Activated CD8-positive, alpha-beta memory T cell treated with anti-CD3 and anti-CD28 coated beads, Interleukin-2, amount 10 ng/mL, durations not matched to agents 7 days and 5 days (primary cell): ENCODE data around the gene RBM20. TPM values are rescaled to one million over a fixed set of nuclear protein-coding genes. Genes with fewer than 3 reads are reported as not detected.
A peak's percentile ranks its signal among the peaks of the same experiment; 100 is the strongest.

Experiments
- ATAC-seq: fragments of 150-1000 bp; cut with Tn5 transposase; one replicate; pipeline ENCODE4 v1.10.0; 2021; ENCODE audit warnings: moderate library complexity
- CTCF ChIA-PET: fragments of 350-600 bp; sonication (Branson Sonifier 250); formaldehyde crosslinking; loops from one replicate; lab custom pipeline; 2021; ENCODE audit warnings: antibody characterized with exemption; lab: Charles Lee
- DNase-seq: peaks from one replicate; pipeline ENCODE4 v3.0.0-alpha.2; 2020
- H3K27ac Mint-ChIP-seq: one replicate; pipeline ENCODE4 v1.8.0; 2021; ENCODE audit warnings: mild to moderate bottlenecking, mixed read lengths
- H3K27me3 Mint-ChIP-seq: one replicate; pipeline ENCODE4 v1.8.0; 2021; ENCODE audit warnings: mixed read lengths
- H3K36me3 Mint-ChIP-seq: one replicate; pipeline ENCODE4 v1.8.0; 2021; ENCODE audit warnings: mild to moderate bottlenecking, mixed read lengths
- H3K4me1 Mint-ChIP-seq: one replicate; pipeline ENCODE4 v1.8.0; 2021; ENCODE audit warnings: mixed read lengths
- H3K4me3 Mint-ChIP-seq: one replicate; pipeline ENCODE4 v1.8.0; 2021; ENCODE audit warnings: mild to moderate bottlenecking, moderate library complexity, mixed read lengths
- H3K9me3 Mint-ChIP-seq: one replicate; pipeline ENCODE4 v1.8.0; 2022; ENCODE audit warnings: low read depth, mixed read lengths
- total RNA-seq, 2 experiments: library from RNA; stranded (reverse); gene quantifications; one replicate each; pipeline ENCODE4 v1.2.3, GENCODE V29; 2021

Gene RBM20
- total RNA-seq, 2 experiments from 2014 or later = 0.06 to 0.07 TPM

GRCh38 chr10:110777661-110778060 lies 133.5 kb downstream of the RBM20 start:
- no peak for ATAC-seq
- DNase-seq = no peak
- H3K36me3 Mint-ChIP-seq = no peaks in the 10 kb centered on the region
- H3K27ac Mint-ChIP-seq = no peak overlapping the region
- peaks cover 36% of the 10 kb centered on the region for H3K4me1 Mint-ChIP-seq
- CTCF ChIA-PET = interaction anchor here (0.8 to 1.0 kb wide), 2 partner anchors 28 to 80 kb away, joined by 3 read pairs; no protein-coding TSS in a partner anchor
- H3K9me3 Mint-ChIP-seq = no peaks in the 10 kb centered on the region
- H3K27me3 Mint-ChIP-seq = no peaks in the 10 kb centered on the region
- no peak overlapping the region for H3K4me3 Mint-ChIP-seq

DNA sequence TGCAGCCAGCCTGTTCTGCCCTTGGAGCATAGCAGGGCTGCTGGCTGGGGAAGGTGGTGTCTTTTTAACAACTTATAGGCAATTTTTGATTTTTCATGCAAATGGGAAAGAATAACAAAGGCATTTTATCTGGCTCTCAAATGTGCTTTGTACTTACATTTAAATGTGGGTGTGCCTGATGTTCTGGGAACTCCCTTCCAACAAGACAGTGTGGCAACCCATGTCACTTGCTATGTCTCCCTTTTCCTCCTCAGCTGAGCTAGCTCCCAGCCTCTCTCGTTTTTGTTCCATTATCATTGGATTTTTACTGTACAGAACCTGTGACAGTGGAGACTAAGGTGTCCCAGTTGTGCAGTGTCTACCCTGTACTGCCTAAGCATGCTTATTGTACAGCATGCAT lies 134.1 kb downstream of the RBM20 start:
- H3K4me3 Mint-ChIP-seq = no peak overlapping the region
- peaks cover 38% of the 10 kb centered on the region for H3K4me1 Mint-ChIP-seq
- H3K36me3 Mint-ChIP-seq = peaks cover 3% of the 10 kb centered on the region
- ATAC-seq = no peak
- CTCF ChIA-PET = interaction anchor here (0.8 kb wide), 1 partner anchor 79 kb away, joined by 3 read pairs; no protein-coding TSS in a partner anchor
- no peak for DNase-seq
- H3K27me3 Mint-ChIP-seq = no peaks in the 10 kb centered on the region
- H3K9me3 Mint-ChIP-seq = no peaks in the 10 kb centered on the region
- H3K27ac Mint-ChIP-seq = no peak overlapping the region

- no peak overlapping the region for H3K4me3 Mint-ChIP-seq
- DNase-seq = no peak
These were observed 135.4 kb downstream of the RBM20 start for GRCh38 chr10:110779489-110779888.

DNA sequence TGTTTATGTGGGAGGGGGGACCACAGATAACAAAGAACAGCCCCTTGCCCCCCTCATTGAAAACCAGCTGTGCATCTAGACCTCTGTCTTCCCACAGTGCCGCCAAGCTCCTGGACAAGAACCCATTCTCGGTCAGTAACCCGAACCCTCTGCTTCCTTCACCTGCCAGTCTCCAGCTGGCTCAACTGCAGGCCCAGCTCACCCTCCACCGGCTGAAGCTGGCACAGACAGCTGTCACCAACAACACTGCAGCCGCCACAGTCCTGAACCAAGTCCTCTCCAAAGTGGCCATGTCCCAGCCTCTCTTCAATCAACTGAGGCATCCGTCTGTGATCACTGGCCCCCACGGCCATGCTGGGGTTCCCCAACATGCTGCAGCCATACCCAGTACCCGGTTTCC lies 136.6 kb downstream of the RBM20 start:
- Mint-ChIP-seq H3K4me3 (no peak overlapping the region), H3K9me3 (no peaks in the 10 kb centered on the region), H3K27me3 (no peaks in the 10 kb centered on the region), H3K4me1 (peaks cover 25% of the 10 kb centered on the region), H3K36me3 (peaks cover 3% of the 10 kb centered on the region), H3K27ac (no peak overlapping the region)
- CTCF ChIA-PET = interaction anchor here (0.8 kb wide), 1 partner anchor 13 kb away, joined by 3 read pairs; no protein-coding TSS in a partner anchor
- no peak for ATAC-seq
- DNase-seq = no peak

More at GRCh38 chr10:110779489-110779888, 135.4 kb downstream of the RBM20 start:
- Mint-ChIP-seq H3K9me3 (no peaks in the 10 kb centered on the region), H3K4me1 (peaks cover 37% of the 10 kb centered on the region), H3K27me3 (no peaks in the 10 kb centered on the region), H3K27ac (no peak overlapping the region), H3K36me3 (peaks cover 3% of the 10 kb centered on the region)
- no peak for ATAC-seq
- CTCF ChIA-PET = no interaction called here

GRCh38 chr10:110781139-110781538 lies 137.0 kb downstream of the RBM20 start:
- CTCF ChIA-PET = interaction anchor here (0.8 kb wide), 1 partner anchor 12 kb away, joined by 3 read pairs; no protein-coding TSS in a partner anchor
- ATAC-seq = no peak
- peaks cover 24% of the 10 kb centered on the region for H3K4me1 Mint-ChIP-seq
- no peak overlapping the region for H3K4me3 Mint-ChIP-seq
- H3K27me3 Mint-ChIP-seq = no peaks in the 10 kb centered on the region
- H3K9me3 Mint-ChIP-seq = no peaks in the 10 kb centered on the region
- H3K36me3 Mint-ChIP-seq = peaks cover 3% of the 10 kb centered on the region
- H3K27ac Mint-ChIP-seq = no peak overlapping the region
- DNase-seq = no peak

- Mint-ChIP-seq H3K9me3 (no peaks in the 10 kb centered on the region), H3K36me3 (peaks cover 3% of the 10 kb centered on the region), H3K4me3 (no peak overlapping the region), H3K27me3 (no peaks in the 10 kb centered on the region), H3K4me1 (peaks cover 22% of the 10 kb centered on the region), H3K27ac (peak overlapping the region; percentile 9)
- DNase-seq = no peak
- no peak for ATAC-seq
- CTCF ChIA-PET = interaction anchor here (0.8 to 3.0 kb wide), 3 partner anchors 9 to 21 kb away, joined by 3 to 18 read pairs (median 3); no protein-coding TSS in a partner anchor
These were observed 138.5 kb downstream of the RBM20 start for GRCh38 chr10:110782616-110783015.

DNA sequence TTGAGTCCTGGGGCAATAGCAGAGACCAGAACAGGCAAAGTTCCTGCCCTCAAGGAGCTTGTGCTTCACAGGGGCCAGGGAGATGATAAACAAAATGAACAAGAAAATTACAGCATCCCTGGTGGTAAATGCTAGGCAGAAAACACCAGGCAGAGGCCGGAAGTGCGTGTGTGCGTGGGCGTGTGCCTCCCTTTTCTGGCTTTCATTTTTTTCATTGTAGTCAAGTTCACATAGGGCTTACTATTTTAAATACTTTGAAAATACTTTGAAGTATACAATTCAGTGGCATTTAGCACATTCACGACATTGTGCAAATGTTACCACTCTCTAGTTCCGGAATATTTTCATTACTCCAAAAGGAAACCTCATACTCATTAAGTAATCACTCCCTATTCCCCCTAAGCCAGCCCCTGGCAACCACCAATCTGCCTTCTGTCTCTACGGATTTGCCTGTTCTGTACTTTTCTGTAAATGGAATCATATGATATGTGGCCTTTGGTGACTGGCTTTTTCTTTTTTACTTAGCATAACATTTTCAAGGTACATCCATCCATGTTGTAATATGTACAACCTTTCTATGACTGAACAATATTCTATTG lies 139.5 kb downstream of the RBM20 start:
- Mint-ChIP-seq H3K36me3 (peaks cover 3% of the 10 kb centered on the region), H3K27ac (peak overlapping the region; percentile 75), H3K9me3 (no peaks in the 10 kb centered on the region), H3K27me3 (no peaks in the 10 kb centered on the region), H3K4me1 (peaks cover 22% of the 10 kb centered on the region), H3K4me3 (no peak overlapping the region)
- DNase-seq (peak; percentile 74), ATAC-seq (peak; percentile 84)
- CTCF ChIA-PET = interaction anchor here (1.2 to 3.0 kb wide), 2 partner anchors 10 to 20 kb away, joined by 3 to 18 read pairs; no protein-coding TSS in a partner anchor

DNA sequence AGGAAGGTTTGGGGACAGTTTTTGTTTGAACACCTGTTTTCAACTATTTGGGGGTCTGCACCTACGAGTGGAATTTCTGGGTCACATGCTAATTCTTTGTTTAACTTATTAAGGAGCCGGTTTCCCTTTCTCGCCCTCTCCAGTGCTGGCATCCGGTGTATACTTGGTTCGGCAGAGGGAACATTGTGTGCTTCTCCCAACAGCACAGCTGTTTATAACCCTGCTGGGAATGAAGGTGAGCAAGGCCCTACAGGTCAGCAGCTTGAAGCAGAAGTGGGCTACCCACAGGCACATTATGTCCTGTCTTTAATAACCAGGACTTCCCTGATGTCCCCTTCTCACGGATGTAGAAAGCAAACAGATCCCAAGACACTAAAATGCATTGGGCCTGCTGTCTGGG lies 140.1 kb downstream of the RBM20 start:
- peaks cover 3% of the 10 kb centered on the region for H3K36me3 Mint-ChIP-seq
- H3K27me3 Mint-ChIP-seq = no peaks in the 10 kb centered on the region
- DNase-seq = no peak
- no peak overlapping the region for H3K4me3 Mint-ChIP-seq
- no peak overlapping the region for H3K27ac Mint-ChIP-seq
- CTCF ChIA-PET = interaction anchor here (3.0 kb wide), 1 partner anchor 19 kb away, joined by 18 read pairs; no protein-coding TSS in a partner anchor
- no peaks in the 10 kb centered on the region for H3K9me3 Mint-ChIP-seq
- H3K4me1 Mint-ChIP-seq = peaks cover 22% of the 10 kb centered on the region
- ATAC-seq = no peak

DNA sequence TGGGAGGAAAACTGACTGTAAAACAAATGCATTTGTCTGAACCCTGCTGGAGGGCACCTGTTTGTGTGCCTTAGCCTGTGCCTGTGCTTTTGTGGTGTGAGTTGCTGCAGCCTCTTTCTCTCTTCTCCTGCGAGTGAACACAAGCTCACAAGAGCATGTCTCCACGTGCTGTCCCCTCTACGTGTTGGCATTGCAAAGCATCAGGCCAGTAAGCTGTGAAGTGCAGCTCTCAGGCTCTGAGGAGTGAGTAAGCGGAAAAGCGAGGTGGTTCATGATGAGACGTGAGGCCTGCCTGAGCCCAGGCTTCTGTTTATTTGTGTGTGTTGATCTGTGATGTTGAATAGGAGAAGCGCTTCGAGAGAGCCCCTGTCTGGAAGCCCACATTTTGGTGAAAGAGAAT lies 142.0 kb downstream of the RBM20 start:
- CTCF ChIA-PET = no interaction called here
- DNase-seq = no peak
- Mint-ChIP-seq H3K27ac (no peak overlapping the region), H3K9me3 (no peaks in the 10 kb centered on the region), H3K36me3 (peaks cover 3% of the 10 kb centered on the region), H3K4me3 (no peak overlapping the region), H3K27me3 (no peaks in the 10 kb centered on the region), H3K4me1 (peaks cover 15% of the 10 kb centered on the region)
- ATAC-seq = no peak

GRCh38 chr10:110788620-110789385 lies 144.7 kb downstream of the RBM20 start:
- CTCF ChIA-PET = interaction anchor here (1.4 kb wide), 1 partner anchor 11 kb away, joined by 4 read pairs; no protein-coding TSS in a partner anchor
- Mint-ChIP-seq H3K4me1 (peaks cover 5% of the 10 kb centered on the region), H3K9me3 (no peaks in the 10 kb centered on the region), H3K36me3 (no peaks in the 10 kb centered on the region), H3K27me3 (no peaks in the 10 kb centered on the region), H3K27ac (no peak overlapping the region), H3K4me3 (no peak overlapping the region)
- ATAC-seq (no peak), DNase-seq (no peak)

GRCh38 chr10:110789604-110790433 lies 145.7 kb downstream of the RBM20 start:
- Mint-ChIP-seq H3K36me3 (no peaks in the 10 kb centered on the region), H3K4me1 (no peaks in the 10 kb centered on the region), H3K27me3 (no peaks in the 10 kb centered on the region), H3K4me3 (no peak overlapping the region), H3K9me3 (no peaks in the 10 kb centered on the region), H3K27ac (no peak overlapping the region)
- DNase-seq (no peak), ATAC-seq (no peak)
- CTCF ChIA-PET = interaction anchor here (1.3 to 2.3 kb wide), 3 partner anchors 10 to 60 kb away, joined by 3 to 10 read pairs (median 4); no protein-coding TSS in a partner anchor

- no peak overlapping the region for H3K27ac Mint-ChIP-seq
- no peaks in the 10 kb centered on the region for H3K4me1 Mint-ChIP-seq
- DNase-seq = no peak
- CTCF ChIA-PET = interaction anchor here (1.1 to 2.3 kb wide), 3 partner anchors 10 to 59 kb away, joined by 3 to 10 read pairs (median 4); no protein-coding TSS in a partner anchor
- no peaks in the 10 kb centered on the region for H3K36me3 Mint-ChIP-seq
- no peaks in the 10 kb centered on the region for H3K9me3 Mint-ChIP-seq
- no peak for ATAC-seq
- no peak overlapping the region for H3K4me3 Mint-ChIP-seq
- no peaks in the 10 kb centered on the region for H3K27me3 Mint-ChIP-seq
These were observed 146.9 kb downstream of the RBM20 start for GRCh38 chr10:110790913-110791506.
